Neural cell (in vitro differentiated cells): Measurements from ENCODE around the gene CLDN6. TPM values are rescaled to one million over a fixed set of nuclear protein-coding genes. Genes with fewer than 3 reads are reported as not detected.

ENCODE experiments used
- H2AFZ ChIP-seq: fragments of 200-600, 300-800 bp; sonication (generic), shearing (Covaris generic); 2 replicates; pipeline ENCODE4 v1.6.0; 2014; ENCODE audit warnings: low read depth, mild to moderate bottlenecking, antibody characterized with exemption, low read length, moderate library complexity
- H3F3A ChIP-seq: fragments of 200-600 bp; shearing (Covaris generic); 2 replicates; pipeline ENCODE4 v1.6.1; 2016; ENCODE audit warnings: mild to moderate bottlenecking, moderate library complexity, mixed read lengths, antibody characterized with exemption, low read length; ENCODE audit not compliant: insufficient read depth, poor library complexity, severe bottlenecking
- H3K27ac ChIP-seq: fragments of 200-600, 300-800 bp; sonication (generic), shearing (Covaris generic); 2 replicates; pipeline ENCODE4 v1.5.1; 2014; ENCODE audit warnings: mild to moderate bottlenecking, low read length, moderate library complexity
- H3K27me3 ChIP-seq: fragments of 300-800, 200-600 bp; sonication (generic), shearing (Covaris generic); 2 replicates; pipeline ENCODE4 v1.6.0; 2014; ENCODE audit warnings: mild to moderate bottlenecking, low read depth, low read length, moderate library complexity; ENCODE audit not compliant: insufficient read depth
- H3K36me3 ChIP-seq: fragments of 300-800, 200-600 bp; sonication (generic), shearing (Covaris generic); 2 replicates; pipeline ENCODE4 v1.5.1; 2014; ENCODE audit warnings: mild to moderate bottlenecking, antibody characterized with exemption, low read length, moderate library complexity; ENCODE audit not compliant: insufficient read depth
- H3K4me2 ChIP-seq: fragments of 300-800, 200-600 bp; sonication (generic), shearing (Covaris generic); 2 replicates; pipeline ENCODE4 v1.6.0; 2014; ENCODE audit warnings: mild to moderate bottlenecking, low read length
- H3K4me3 ChIP-seq: fragments of 300-800, 200-600 bp; sonication (generic), shearing (Covaris generic); 2 replicates; pipeline ENCODE4 v1.5.1; 2014; ENCODE audit warnings: mild to moderate bottlenecking, low read length, moderate library complexity
- H3K79me2 ChIP-seq: fragments of 200-600 bp; shearing (Covaris generic); replicated peaks from 2 replicates; pipeline ENCODE4 v1.6.0; 2014; ENCODE audit warnings: mild to moderate bottlenecking, low read length, moderate library complexity; ENCODE audit not compliant: insufficient read depth
- H3K9ac ChIP-seq: fragments of 300-800, 200-600 bp; sonication (generic), shearing (Covaris generic); 2 replicates; pipeline ENCODE4 v1.6.1; 2016; ENCODE audit warnings: mild to moderate bottlenecking, low read length, mixed read lengths
- H3K9me2 ChIP-seq: fragments of 200-600 bp; shearing (Covaris generic); 2 replicates; pipeline ENCODE4 v1.6.1; 2016; ENCODE audit warnings: mild to moderate bottlenecking, low read length, mixed read lengths; ENCODE audit not compliant: insufficient read depth
- H3K9me3 ChIP-seq: fragments of 200-600, 300-800 bp; sonication (generic), shearing (Covaris generic); 2 replicates; pipeline ENCODE4 v1.6.1; 2016; ENCODE audit warnings: mild to moderate bottlenecking, mixed run types, low read length, moderate library complexity, mixed read lengths
- H4K20me1 ChIP-seq: fragments of 200-600 bp; shearing (Covaris generic); 2 replicates; pipeline ENCODE4 v1.6.1; 2016; ENCODE audit warnings: mild to moderate bottlenecking, mixed run types; ENCODE audit not compliant: insufficient read depth
- CTCF ChIP-seq: fragments of 450-650 bp; IDR thresholded peaks from 2 replicates; pipeline ENCODE4 v1.5.1; 2014; ENCODE audit warnings: antibody characterized with exemption, mild to moderate bottlenecking, moderate library complexity; ENCODE audit not compliant: poor library complexity, severe bottlenecking
- EP300 ChIP-seq: fragments of 450-650 bp; conservative IDR thresholded peaks from 2 replicates; pipeline ENCODE4 v1.6.1; 2014; ENCODE audit warnings: antibody characterized with exemption, mild to moderate bottlenecking, moderate library complexity; ENCODE audit not compliant: poor library complexity, severe bottlenecking
- EZH2 ChIP-seq: fragments of 200-600, 300-800 bp; shearing (Covaris generic), sonication (generic); IDR thresholded peaks from 2 replicates; pipeline ENCODE4 v1.6.1; 2014; ENCODE audit warnings: antibody characterized with exemption, low read length, borderline replicate concordance, mild to moderate bottlenecking; ENCODE audit not compliant: insufficient read depth, poor library complexity, severe bottlenecking
- MXI1 ChIP-seq: fragments of 450-650 bp; conservative IDR thresholded peaks from 2 replicates; pipeline ENCODE4 v1.6.1; 2014; ENCODE audit warnings: antibody characterized with exemption, mild to moderate bottlenecking; ENCODE audit not compliant: poor library complexity, severe bottlenecking
- POLR2AphosphoS5 ChIP-seq: IDR thresholded peaks from 2 replicates; pipeline ENCODE4 v1.6.1; 2012
- RAD21 ChIP-seq: fragments of 450-650 bp; conservative IDR thresholded peaks from 2 replicates; pipeline ENCODE4 v1.6.1; 2014; ENCODE audit warnings: antibody characterized with exemption, mild to moderate bottlenecking, moderate library complexity
- REST ChIP-seq: IDR thresholded peaks from 2 replicates; pipeline ENCODE4 v1.6.1; 2012; ENCODE audit warnings: borderline replicate concordance
- SMC3 ChIP-seq: fragments of 450-650 bp; conservative IDR thresholded peaks from 2 replicates; pipeline ENCODE4 v1.6.1; 2014; ENCODE audit warnings: antibody characterized with exemption, mild to moderate bottlenecking, moderate library complexity; ENCODE audit not compliant: poor library complexity
- TAF1 ChIP-seq: IDR thresholded peaks from 2 replicates; pipeline ENCODE4 v1.6.1; 2012; ENCODE audit warnings: low read depth
- polyA plus RNA-seq: library from polyadenylated mRNA; depleted of rRNA; stranded (reverse); fragments of >200 nt; gene quantifications from 2 replicates; pipeline ENCODE4 v1.2.3, GENCODE V29; 2014

Gene CLDN6
- polyA plus RNA-seq, 1 donor from 2014 or later, result not detected

DNA sequence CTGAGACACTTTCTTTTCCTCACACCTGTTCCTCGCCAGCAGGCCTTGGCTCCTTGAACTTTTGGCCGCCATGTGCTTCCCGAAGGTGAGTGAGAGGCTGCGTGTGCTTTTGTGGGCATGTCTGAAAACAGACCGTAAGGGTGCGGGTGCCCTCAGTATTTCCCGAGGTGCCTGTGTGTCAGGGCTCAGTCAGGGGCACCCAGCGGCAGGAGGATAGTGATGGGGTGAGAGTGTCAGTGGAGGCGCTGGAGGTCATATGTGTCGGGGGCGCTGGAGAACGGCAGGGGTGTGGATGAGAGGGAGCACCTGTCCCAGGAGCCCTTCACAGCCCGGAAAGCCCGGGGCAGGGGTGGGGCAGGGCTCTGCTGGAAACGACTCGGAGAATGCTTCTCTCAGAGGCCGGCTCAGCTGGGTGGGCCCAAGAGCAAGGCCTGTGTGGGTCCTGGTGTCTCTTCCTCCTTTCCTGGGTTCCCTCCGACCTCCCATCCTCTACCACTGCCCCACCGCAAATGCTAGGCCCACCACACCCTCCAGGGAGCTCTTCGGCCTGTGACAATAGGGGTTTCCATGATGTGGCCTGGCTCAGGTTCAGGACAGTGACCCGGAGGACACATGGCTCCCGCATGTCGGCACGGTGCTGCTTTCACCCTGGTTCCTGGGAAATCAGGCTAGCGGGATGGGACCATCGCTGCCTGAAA, 47.9 kb upstream of the CLDN6 start:
- no peak for TF ChIP-seq SMC3
- no peak for TF ChIP-seq EP300
- no peak for TF ChIP-seq POLR2AphosphoS5
- TF ChIP-seq RAD21, result no peak
- no peak for TF ChIP-seq CTCF
- TF ChIP-seq MXI1, result no peak
- no peak overlapping the region for H3K27ac ChIP-seq
- H2AFZ ChIP-seq, result no peak overlapping the region
- H3K9me3 ChIP-seq, result no peaks in the 10 kb centered on the region
- H3K79me2 ChIP-seq, result no peaks in the 10 kb centered on the region
- H3K4me3 ChIP-seq, result no peak overlapping the region
- H4K20me1 ChIP-seq, result no peaks in the 10 kb centered on the region
- no peaks in the 10 kb centered on the region for H3K9me2 ChIP-seq
- H3F3A ChIP-seq, result no peaks in the 10 kb centered on the region
- H3K9ac ChIP-seq, result no peak overlapping the region
- H3K4me2 ChIP-seq, result no peak overlapping the region
- H3K36me3 ChIP-seq, result no peaks in the 10 kb centered on the region
- H3K27me3 ChIP-seq, result no peaks in the 10 kb centered on the region

GRCh38 chr16:3065069-3065741, 47.2 kb upstream of the CLDN6 start, which contains the start of gene IL32:
TSS of gene IL32 (plus strand) at chr16:3065640. CDS start at chr16:3065812, 172 bp downstream.
- no peak within 1 kb of the TSS for H3K4me2 ChIP-seq
- H3K9ac ChIP-seq, result no peak within 1 kb of the TSS
- no peaks in the 10 kb centered on the region for H3K79me2 ChIP-seq
- H2AFZ ChIP-seq, result no peak within 1 kb of the TSS
- H3K9me3 ChIP-seq, result no peaks in the 10 kb centered on the region
- TF ChIP-seq EZH2, result no peak
- no peak for TF ChIP-seq RAD21
- no peak for TF ChIP-seq REST
- TF ChIP-seq POLR2AphosphoS5, result no peak
- no peak for TF ChIP-seq TAF1
- H4K20me1 ChIP-seq, result no peaks in the 10 kb centered on the region
- no peaks in the 10 kb centered on the region for H3K36me3 ChIP-seq
- H3K27me3 ChIP-seq, result no peaks in the 10 kb centered on the region
- no peak within 1 kb of the TSS for H3K27ac ChIP-seq
- H3F3A ChIP-seq, result no peaks in the 10 kb centered on the region
- H3K4me3 ChIP-seq, result no peak within 1 kb of the TSS
- no peaks in the 10 kb centered on the region for H3K9me2 ChIP-seq
